ENCODE measurements around the gene LCP2. TPM values are rescaled to one million over a fixed set of nuclear protein-coding genes. Genes with fewer than 3 reads are reported as not detected.

The LCP2 gene
- total and polyA plus RNA-seq, 2 of the 4 experiments (the other 2 are of a cell fraction), result not detected

GRCh38 chr5:170276140-170276539, 21.4 kb downstream of the LCP2 start:
- Histone ChIP-seq H3K9ac (ENCODE audit: low read depth, low read length) (no peak overlapping the region), H3K56ac (ENCODE audit: extremely low read depth, insufficient read depth, low read length) (no peak overlapping the region), H3K4ac (ENCODE audit: low read depth, low read length) (no peak overlapping the region), H2BK15ac (ENCODE audit: low read depth, low read length) (no peak overlapping the region), H3K4me1 (ENCODE audit: control insufficient read depth, insufficient read depth, low read length) (no peaks in the 10 kb centered on the region), H3K79me1 (ENCODE audit: low read depth in 1 of 2, low read length in 2 of 2) (no peaks in the 10 kb centered on the region), H2BK120ac (ENCODE audit: low read depth, low read length) (no peak overlapping the region), H3K27ac (ENCODE audit: insufficient read depth, low read length) (no peak overlapping the region), H2BK20ac (ENCODE audit: low read depth, low read length) (no peak overlapping the region), H2AFZ (replicated peaks; ENCODE audit: low read length, poor library complexity) (no peak overlapping the region), H2AK9ac (replicated peaks; ENCODE audit: low read depth, low read length, poor library complexity) (no peak overlapping the region), H3K23ac (ENCODE audit: low read depth, low read length) (no peak overlapping the region), H4K91ac (ENCODE audit: insufficient read depth, low read depth, low read length) (no peak overlapping the region), H3K9me3 (ENCODE audit: control insufficient read depth, insufficient read depth, low read length) (no peaks in the 10 kb centered on the region), H3K9me1 (ENCODE audit: insufficient read depth, low read length) (no peaks in the 10 kb centered on the region), H3K4me3 (ENCODE audit: insufficient read depth, low read depth, low read length) (no peak overlapping the region), H3K4me2 (ENCODE audit: low read depth, low read length) (no peak overlapping the region), H4K20me1 (ENCODE audit: insufficient read depth, low read length) (no peaks in the 10 kb centered on the region), H4K5ac (ENCODE audit: low read depth, low read length) (no peak overlapping the region), H2BK5ac (ENCODE audit: low read depth, low read length, poor library complexity, severe bottlenecking) (no peak overlapping the region), H3K14ac (replicated peaks; ENCODE audit: low read depth, low read length) (no peak overlapping the region), H2AK5ac (ENCODE audit: low read depth, low read length) (no peak overlapping the region), H3K36me3 (ENCODE audit: control insufficient read depth, insufficient read depth, low read length) (no peaks in the 10 kb centered on the region), H4K8ac (ENCODE audit: low read depth in 2 of 2, low read length in 2 of 2) (no peak overlapping the region), H3K27me3 (ENCODE audit: control insufficient read depth, insufficient read depth, low read length) (no peaks in the 10 kb centered on the region), H3K18ac (ENCODE audit: low read depth, low read length) (no peak overlapping the region)
- no peak for ATAC-seq (ENCODE audit: low read depth)
- no TSS peak for BruUV-seq (replicated peaks)
- dilution Hi-C loops (cut with HindIII; ENCODE audit: low sequenced_read_pairs, unreplicated experiment), result no loop called here
- in situ Hi-C loops (cut with MboI; ENCODE audit: low sequenced_read_pairs), result no loop called here
- TF ChIP-seq MAZ (IDR thresholded peaks at IDR 0.05; ENCODE audit: borderline replicate concordance, low read depth, low read length) (no peak), RAD21 (IDR thresholded peaks at IDR 0.05; ENCODE audit: low read length) (no peak), BHLHE40 (IDR thresholded peaks at IDR 0.05; ENCODE audit: low read depth, low read length) (no peak)
- no peak for DNase-seq
- CTCF ChIA-PET, result interaction anchor here (1.0 kb wide), 1 partner anchor 15 kb away, joined by 3 read pairs; no protein-coding TSS in a partner anchor
- intact Hi-C loops (cut with micrococcal nuclease), result no loop called here
- WGBS, 2 experiments (ENCODE audit: extremely low coverage in 2 of 2, insufficient read length in 1 of 2), result no CpG with 5 or more reads among the region's 2 CpGs
- POLR2A ChIA-PET (ENCODE audit: unreplicated experiment), result no interaction called here
